ENCODE results near the gene PIK3R2. TPM values are rescaled to one million over a fixed set of nuclear protein-coding genes. Genes with fewer than 3 reads are reported as not detected.

The PIK3R2 gene
- total RNA-seq, 1 experiment from 2014 or later = 6.5 TPM

DNA sequence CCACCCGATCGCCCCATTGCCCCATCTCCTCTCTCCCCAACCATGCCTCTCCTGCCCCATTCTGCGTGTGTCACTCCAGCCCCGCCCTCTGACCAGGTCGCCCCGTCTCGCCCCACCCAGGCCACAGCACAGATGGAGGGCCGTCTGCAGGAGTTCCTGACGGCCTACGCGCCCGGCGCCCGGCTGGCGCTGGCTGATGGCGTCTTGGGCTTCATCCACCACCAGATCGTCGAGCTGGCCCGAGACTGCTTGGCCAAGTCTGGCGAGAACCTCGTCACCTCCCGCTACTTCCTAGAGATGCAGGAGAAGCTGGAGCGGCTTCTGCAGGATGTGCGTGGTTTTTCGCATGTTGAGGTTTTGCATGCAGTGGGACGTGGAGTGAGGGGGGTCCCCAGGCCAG, 29.1 kb upstream of the PIK3R2 start:
- DNase-seq (ENCODE audit: low read depth) = no peak

DNA sequence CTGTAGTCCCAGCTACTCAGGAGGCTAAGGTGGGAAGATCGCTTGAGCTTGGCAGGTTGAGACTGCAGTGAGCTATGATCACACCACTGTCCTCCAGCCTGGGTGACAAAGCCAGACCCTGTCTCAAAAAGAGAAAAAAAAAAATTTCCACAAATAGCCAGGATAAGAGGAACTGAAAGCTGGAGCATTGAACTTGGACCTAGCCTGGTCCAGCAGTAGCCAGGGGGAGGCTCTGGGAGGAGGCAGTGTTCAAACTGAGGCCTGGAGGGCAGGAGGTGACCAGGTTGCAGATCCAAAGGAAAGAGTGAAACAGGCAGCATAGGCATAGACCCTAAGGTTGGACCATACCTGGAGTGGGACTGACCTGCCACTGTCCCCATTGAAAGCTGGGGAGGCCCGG, 26.9 kb upstream of the PIK3R2 start:
- DNase-seq (ENCODE audit: low read depth) = no peak

DNA sequence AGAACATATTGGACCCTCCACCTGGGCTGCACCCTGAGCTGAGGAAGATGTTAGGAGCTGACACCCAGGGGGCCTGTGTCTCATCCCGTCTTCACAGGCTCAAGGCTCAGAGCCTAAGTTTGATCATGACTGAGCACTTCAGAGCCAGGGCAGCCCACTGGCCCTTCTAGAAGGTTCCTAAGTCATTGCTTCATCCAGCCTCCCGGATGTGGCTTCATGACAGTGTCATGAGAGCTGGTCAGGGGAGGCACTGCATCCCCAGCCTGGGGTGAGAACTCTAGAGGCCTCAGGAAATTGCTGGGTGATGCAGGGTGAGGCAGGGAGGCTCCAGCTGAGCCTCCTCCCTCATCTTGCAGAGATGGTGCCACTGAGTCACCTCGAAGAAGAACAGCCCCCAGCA, 24.9 kb upstream of the PIK3R2 start:
- DNase-seq (ENCODE audit: low read depth) = peak; percentile 52

DNA sequence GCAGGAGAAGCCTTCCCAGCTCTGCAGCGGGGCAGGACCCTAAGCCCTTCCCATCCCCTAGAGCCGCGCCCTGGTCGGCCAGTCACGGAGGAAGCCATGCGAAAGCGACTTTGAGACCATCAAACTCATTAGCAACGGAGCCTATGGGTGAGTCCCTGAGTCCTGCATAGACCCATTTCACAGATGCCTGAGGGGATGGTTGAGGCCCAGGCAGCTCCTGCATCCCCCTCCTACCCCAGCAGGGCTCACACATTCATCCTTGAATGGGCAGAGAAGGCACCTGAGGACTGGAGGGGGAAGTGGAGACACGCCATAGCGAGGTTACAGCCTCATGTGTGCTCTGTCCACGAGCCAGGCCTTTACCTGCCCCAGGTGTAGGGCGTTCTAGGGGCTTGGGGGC, 24.2 kb upstream of the PIK3R2 start:
- no peak for DNase-seq (ENCODE audit: low read depth)

DNA sequence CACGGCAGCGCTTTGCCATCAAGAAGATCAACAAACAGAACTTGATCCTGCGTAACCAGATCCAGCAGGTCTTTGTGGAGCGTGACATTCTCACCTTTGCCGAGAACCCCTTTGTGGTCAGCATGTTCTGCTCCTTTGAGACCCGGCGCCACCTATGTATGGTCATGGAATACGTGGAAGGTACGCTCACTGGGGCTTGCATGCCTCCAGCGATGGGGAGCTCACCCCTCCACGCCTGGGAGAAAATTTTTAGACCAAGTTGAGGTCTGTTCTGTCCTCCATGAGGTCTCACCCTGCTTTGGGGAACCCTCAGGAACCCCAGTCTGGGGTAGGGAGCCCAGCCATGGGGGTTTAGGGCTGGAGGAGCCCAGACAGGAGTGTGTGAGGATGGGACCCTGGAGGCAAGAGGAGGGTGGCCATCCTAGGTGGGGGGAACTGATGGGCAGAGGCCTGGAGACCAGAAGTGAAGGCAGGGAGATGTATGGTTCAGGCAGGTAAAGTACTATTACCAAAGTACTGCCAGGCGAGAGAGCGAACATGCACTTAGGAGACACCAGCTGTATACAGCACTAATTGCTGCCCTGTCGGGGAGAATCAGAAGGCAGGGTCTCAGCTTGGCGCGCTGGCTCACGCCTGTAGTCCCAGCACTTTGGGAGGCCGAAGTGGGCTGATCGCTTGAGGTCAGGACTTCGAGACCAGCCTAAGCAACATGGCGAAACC, 22.3 kb upstream of the PIK3R2 start:
- no peak for DNase-seq (ENCODE audit: low read depth)

DNA sequence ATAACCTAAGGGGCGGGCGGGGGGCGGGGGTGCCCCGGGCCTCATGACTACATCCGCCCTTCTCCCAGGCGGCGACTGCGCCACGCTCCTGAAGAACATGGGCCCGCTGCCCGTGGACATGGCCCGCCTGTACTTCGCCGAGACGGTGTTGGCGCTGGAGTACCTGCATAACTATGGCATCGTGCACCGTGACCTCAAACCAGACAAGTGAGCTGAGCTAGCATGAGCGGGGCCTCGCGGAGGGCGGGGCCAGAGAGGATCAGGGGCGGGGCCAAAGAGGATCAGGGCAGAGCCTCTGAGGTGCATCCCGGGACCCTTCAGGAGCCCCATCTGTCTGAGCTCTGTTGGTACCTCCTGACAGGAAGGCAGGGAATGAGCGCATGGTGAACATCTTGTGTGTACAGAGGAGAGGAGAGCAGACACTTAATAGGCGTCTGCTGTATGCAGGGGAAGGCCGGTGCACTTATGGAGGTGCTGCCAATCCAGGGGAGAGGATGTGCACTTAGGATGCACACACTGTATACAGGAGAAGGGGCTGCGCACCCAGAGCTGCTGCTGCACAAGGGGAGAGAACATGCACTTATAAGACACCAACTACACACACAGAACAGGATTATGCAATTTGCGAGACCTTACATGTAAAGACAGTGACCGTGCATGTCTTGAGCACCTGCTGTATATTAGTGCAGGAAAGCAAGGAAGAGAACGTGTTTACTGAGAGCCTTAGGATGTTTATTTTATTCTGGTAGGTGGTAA, 20.9 kb upstream of the PIK3R2 start:
- no peak for DNase-seq (ENCODE audit: low read depth)

DNA sequence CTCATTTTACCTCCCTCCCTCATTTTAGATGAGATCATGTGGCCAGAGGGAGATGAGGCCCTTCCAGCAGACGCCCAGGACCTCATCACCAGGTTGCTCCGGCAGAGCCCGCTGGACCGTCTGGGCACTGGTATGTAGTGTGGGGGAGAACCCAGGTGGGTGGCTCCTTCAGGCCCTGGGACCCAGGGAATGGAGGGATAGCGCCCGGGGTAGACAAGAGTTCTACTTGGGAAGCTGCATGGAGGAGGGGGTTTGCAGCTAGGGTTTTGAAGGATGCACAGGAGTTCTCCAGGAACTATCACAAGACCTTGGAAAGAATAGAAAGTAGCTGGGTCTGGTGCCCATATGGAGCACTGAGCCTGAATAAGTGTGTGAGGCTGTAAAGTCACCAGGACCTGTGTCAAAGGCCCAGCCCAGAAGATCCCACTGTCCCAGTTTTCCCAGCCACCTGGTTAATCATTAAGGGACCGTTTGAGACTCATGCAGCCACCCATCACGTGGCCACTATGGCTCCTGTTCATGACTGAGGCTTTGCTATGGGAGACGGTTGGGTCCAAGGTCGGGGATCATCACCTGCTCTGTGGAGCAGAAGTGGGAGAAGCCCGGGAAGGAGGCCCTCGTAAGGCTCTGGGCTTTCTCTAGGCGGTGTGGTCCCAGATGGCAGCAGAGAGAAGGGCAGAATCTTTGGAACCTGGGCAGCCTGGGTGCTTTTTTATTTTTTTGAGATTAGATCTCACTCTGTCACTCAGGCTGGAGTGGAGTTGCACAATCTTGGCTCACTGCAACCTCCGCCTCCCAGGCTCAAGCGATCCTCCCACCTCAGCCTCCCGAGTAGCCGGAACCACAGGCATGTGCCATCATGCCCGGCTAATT, 17.0 kb upstream of the PIK3R2 start:
- DNase-seq (ENCODE audit: low read depth) = no peak

DNA sequence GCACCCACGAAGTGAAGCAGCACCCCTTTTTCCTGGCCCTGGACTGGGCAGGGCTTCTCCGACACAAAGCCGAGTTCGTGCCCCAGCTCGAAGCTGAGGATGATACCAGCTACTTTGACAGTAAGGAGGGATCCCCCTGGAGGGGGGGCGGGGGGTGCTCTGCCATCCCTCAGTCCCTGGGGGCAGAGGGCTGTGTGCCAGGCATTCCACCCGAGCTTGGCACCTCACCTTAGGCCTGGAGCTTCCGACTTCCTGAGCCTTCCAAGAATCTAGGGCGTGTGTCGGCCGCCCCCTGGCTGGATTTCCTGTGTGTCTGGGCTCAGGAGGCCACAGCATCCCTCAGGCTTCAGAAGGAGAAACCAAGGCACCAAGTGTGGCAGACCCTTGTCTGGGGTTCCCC, 15.7 kb upstream of the PIK3R2 start:
- DNase-seq (ENCODE audit: low read depth) = no peak

DNA sequence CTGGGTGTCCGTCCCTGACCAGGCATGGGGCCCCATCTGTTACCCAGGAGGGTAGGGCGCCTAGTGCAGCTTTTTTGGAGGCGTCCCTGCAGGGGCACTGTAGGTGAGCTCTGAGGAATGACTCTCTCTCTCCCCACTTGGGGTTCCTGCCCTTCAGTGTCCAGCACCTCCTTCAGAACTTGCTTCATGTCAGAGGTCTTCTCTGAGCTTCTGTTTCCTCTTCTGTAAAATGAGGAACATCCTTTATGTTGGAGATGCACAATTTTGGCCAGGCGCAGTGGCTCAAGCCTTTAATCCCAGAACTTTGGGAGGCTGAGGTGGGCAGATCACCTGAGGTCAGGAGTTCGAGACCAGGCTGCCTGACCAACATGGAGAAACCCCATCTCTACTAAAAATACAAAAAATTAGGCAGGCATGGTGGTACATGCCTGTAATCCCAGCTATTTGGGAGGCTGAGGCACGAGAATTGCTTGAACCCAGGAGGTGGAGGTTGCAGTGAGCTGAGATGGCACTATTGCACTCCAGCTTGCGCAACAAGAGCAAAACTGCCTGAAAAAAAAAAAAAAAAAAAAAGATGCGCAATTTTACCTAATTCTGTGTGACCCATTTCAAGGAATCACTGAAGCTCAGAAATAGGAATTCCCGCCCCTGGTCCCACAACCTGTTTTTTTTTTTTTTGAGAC, 15.2 kb upstream of the PIK3R2 start:
- no peak for DNase-seq (ENCODE audit: low read depth)

DNA sequence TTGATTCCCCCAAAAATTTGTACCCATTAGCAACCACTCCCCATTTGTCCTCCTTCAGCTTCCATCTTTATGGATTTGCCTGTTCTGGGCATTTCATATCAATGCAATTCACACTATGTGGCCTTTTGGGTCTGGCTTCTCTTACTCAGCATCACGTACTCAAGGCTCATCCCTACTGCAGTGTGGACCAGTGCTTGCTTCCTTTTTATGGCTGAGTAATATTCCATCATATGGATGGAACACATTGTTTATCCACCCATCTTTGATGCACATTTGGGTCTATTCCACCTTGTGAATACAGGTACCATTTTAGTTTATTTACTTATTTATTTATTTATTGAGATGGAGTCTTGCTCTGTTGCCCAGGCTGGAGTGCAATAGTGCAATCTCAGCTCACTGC, 12.5 kb upstream of the PIK3R2 start:
- DNase-seq (ENCODE audit: low read depth) = no peak

DNA sequence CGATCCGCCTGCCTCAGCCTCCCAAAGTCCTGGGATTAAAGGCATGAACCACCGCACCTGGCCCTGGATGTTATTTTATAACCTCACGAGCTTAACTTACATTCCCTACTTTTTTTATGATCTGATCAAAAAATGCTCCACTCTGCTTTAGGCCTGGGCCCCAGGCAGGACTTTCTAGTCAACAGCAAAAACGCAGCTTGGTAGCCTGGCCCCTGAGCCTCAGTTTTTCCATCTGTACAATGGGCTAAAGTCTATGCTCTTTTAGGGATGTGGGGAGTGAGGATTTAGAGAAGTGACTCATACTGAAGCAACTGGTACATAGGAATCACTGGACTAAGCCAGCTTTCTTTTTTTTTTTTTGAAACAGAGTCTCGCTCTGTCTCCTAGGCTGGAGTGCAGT, 11.9 kb upstream of the PIK3R2 start:
- DNase-seq (ENCODE audit: low read depth) = no peak

DNA sequence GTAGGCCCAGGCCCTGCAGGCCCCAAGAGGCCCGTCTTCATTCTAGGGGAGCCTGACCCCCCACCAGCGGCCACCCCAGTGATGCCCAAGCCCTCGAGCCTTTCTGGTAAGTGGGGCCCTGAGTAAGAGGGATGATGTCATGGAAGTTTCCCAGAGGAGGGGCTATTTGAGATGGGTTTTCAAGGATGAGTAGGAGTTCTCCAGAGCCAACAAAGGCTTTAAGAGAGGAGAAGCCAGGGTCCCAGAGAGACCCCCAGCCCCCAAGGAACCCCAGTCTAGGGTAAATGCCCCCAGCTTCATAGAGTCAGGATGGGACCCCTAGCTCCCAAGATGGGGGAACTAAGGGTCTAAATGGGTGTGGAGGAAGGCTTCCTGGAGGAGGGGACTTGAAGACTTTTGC, 9.1 kb upstream of the PIK3R2 start:
- DNase-seq (ENCODE audit: low read depth) = no peak

DNA sequence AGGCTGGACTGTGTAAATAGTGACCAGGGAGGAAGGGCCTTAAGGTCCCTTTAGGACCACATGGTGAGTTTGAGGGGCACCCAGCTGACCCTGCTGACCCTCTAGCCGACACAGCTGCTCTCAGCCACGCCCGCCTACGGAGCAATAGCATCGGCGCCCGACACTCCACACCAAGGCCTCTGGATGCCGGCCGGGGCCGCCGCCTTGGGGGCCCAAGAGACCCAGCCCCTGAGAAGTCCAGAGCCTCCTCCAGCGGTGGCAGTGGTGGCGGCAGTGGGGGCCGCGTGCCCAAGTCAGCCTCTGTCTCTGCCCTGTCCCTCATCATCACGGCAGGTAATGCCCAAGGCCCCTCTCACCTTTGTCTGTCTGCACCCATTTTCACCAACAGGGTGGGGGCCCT, 8.6 kb upstream of the PIK3R2 start:
- no peak for DNase-seq (ENCODE audit: low read depth)

DNA sequence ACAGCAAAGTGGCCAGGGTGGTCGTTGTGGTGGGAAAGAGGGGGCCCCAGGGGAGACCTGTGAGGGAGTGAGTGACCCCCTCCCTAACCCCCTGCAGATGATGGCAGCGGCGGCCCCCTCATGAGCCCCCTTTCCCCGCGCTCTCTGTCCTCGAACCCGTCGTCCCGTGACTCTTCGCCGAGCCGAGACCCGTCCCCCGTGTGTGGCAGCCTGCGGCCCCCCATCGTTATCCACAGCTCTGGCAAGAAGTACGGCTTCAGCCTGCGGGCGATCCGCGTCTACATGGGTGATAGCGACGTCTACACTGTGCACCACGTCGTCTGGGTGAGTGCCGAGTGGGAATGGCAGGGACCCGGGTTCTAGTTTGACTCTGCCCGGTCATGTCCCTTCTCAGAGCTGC, 8.1 kb upstream of the PIK3R2 start:
- DNase-seq (ENCODE audit: low read depth) = no peak

DNA sequence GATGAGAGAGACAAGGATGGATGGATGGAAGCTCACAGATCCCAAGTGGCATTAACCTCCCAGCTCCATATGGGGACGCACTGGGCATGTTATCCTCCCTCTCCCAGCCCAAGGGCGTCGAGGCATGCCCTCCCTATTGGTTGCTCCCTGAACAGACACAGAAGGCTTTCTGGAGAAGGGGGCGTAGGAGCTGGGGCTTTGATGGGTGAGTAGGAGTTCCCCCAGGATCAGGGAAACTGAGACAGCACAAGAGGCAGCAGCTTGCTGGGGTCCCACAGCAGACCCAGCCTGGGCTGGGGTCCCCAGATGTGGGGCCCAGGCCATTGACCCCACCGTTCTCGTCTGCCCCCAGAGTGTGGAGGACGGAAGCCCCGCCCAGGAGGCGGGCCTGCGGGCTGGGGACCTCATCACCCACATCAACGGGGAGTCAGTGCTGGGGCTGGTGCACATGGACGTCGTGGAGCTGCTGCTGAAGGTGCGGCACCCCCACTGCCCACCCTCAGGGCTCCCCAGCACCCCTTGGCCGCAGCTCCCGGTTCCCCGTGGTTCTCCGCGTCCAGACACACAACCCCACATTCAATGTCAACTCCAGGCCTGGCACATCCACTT, 7.5 kb upstream of the PIK3R2 start:
- no peak for DNase-seq (ENCODE audit: low read depth)

DNA sequence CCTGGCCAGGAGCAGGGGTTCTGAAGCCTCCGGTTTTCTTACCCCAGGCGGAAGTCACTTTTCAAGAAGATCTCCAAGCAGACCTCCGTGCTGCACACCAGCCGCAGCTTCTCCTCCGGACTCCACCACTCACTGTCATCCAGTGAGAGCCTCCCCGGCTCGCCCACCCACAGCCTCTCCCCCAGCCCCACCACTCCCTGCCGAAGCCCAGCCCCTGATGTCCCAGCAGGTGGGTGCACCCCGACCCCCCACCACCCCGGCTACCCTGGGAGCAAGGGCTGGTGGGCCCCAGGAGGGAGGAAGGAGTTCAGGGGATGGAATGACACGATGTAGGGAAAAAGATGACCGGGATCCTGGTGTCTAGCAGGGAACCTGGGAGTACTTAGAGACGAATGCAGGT, 5.6 kb upstream of the PIK3R2 start:
- DNase-seq (ENCODE audit: low read depth) = no peak

DNA sequence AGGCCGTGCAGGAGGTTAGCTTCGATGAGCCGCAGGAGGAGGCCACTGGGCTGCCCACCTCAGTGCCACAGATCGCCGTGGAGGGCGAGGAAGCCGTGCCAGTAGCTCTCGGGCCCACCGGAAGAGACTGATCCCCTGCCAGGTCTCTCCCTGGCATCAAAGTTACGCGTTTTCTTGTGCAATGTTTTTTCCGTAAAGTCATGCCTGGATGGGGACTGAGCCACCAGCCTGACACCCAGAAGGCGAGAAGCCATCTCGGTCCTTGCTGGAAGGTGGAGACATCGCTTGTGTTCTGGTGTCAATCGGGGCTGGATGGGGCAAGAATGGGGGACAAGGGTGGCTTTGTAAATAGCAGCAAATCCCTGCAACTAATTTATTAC, 3.4 kb upstream of the PIK3R2 start:
- DNase-seq (ENCODE audit: low read depth) = no peak

DNA sequence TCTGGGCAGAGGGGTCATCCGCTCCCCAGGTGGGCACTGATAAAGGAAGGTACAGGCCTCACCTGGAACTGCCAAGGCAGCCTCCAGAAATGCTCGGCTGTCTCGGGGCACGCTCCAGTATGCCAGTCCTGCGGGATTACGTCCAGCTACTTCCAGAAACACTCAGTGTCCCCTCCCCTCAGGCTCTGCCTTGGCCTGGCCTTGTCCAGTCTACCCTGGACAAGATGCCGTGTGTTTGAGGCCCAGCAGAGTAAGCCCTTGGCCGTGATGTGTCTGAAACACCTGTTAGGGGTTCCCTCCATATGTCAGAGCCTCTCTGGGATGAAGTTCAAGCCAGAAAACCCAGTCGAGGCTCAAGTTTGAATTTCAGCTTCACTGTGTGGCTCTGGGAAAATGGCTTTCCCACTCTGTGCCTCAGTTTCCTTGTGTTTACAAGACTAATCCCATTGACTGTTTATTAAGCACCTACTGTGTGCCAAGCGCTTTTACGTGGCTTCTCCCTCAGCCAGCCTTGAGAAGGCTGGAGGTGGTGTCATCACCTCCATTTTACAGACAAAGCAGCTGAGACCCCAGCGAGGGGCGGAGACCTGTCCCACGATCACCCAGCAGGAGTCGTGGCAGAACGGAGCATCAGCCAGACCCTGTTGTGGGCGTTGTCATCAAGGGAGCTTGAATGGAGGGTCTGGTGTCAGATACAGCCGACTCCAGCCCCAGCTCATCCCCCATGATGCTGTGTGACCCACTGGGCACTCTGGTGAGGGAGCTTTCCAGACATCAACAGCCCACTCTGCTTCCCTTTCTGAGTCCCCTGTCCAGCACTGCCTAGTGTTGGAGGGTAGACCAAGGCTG, 2.0 kb upstream of the PIK3R2 start:
- no peak for DNase-seq (ENCODE audit: low read depth)

DNA sequence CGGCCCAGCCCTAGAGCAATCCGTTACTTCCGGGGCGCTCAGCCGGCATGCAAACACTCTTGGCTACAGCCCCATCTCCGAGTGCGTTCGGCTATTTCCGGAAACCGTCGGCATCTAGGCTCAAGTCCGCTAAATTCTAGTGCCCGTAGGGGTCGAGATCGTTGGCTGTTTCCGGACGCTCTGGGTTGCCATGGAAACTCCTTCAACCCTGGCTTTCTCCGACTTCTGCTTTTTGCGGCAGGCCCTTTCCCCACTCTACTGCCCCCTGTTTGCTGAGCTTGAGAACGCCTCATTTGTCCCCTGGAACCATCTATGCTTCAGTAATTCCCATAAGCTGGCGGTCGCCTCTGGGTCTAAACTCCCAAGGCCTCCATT, 534 bp upstream of the PIK3R2 start:
- peak; percentile 98 for DNase-seq (ENCODE audit: low read depth)

DNA sequence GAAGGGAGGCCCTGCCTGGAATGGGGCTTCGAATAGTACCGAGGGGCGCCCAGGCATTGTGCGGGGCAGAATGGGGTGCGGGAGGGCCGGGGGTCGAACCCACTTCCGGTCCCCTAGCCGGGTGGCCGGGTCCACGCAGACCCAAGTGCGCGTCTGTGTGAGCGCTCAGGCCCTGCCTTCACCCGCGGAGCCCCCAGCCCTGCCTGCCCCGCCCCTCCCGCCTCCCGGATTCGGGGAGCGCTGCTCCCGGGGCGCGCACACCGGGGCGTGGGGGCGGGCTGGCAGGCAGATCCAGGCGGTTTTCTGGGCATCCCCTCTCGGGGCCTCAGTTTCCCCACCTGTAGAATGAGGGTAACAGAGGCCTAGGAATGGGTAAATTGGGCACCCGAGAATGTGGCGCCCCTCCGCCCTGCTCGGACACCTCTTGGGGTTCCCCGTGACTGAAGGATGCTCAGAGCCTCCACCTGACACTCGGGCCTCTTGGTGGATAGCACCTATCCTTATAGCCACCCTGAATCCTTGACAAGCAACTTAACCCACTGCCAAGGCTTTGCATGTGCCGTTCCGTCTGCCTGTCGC, 682 bp downstream of the PIK3R2 start:
- DNase-seq (ENCODE audit: low read depth) = no peak

All from Daoy (cell line).